IMR-90 (cell line): ENCODE results near the gene CUL4A. TPM values are rescaled to one million over a fixed set of nuclear protein-coding genes. Genes with fewer than 3 reads are reported as not detected.

ENCODE experiments used
- ATAC-seq: fragments of 200-7000 bp; cut with Tn5 transposase; 2 replicates; pipeline ENCODE4 v1.9.1; 2020; ENCODE audit warnings: low read depth, mild to moderate bottlenecking, moderate library complexity
- BruUV-seq: library from RNA; stranded (reverse); fragments of 400-500 nt; replicated peaks from 2 replicates; lab custom pipeline; 2021; lab: Mats Ljungman, UMichigan
- CTCF ChIA-PET: fragments of 300-600 bp; formaldehyde crosslinking; extraction: SDS; loops from one replicate; lab custom pipeline; 2021; ENCODE audit warnings: antibody characterized with exemption; lab: Yijun Ruan, JAX
- POLR2A ChIA-PET: fragments of 300-600 bp; sonication (Branson Sonifier 250); formaldehyde crosslinking; loops from one replicate; lab custom pipeline; 2022; ENCODE audit warnings: antibody characterized with exemption; ENCODE audit not compliant: unreplicated experiment; lab: Charles Lee
- DNase-seq: peaks from one replicate; pipeline ENCODE4 v3.0.0; 2013
- H2AFZ ChIP-seq: replicated peaks from 2 replicates; pipeline ENCODE3; 2013; ENCODE audit warnings: low read length, mild to moderate bottlenecking; ENCODE audit not compliant: poor library complexity
- H2AK5ac ChIP-seq: 2 replicates; pipeline ENCODE4 v1.6.1; 2013; ENCODE audit warnings: low read depth, low read length, inconsistent platforms
- H2AK9ac ChIP-seq: replicated peaks from 2 replicates; pipeline ENCODE3; 2013; ENCODE audit warnings: mild to moderate bottlenecking, low read depth, low read length, moderate library complexity; ENCODE audit not compliant: poor library complexity
- H2BK120ac ChIP-seq: 2 replicates; pipeline ENCODE4 v1.6.1; 2013; ENCODE audit warnings: low read depth, low read length, inconsistent platforms
- H2BK15ac ChIP-seq: 3 replicates; pipeline ENCODE4 v1.6.1; 2013; ENCODE audit warnings: low read depth, low read length, inconsistent platforms
- H2BK20ac ChIP-seq: 2 replicates; pipeline ENCODE4 v1.6.1; 2013; ENCODE audit warnings: low read depth, mild to moderate bottlenecking, inconsistent platforms, low read length, moderate library complexity
- H2BK5ac ChIP-seq: 2 replicates; pipeline ENCODE4 v1.6.1; 2013; ENCODE audit warnings: mild to moderate bottlenecking, low read depth, low read length, inconsistent platforms; ENCODE audit not compliant: poor library complexity, severe bottlenecking
- H3K14ac ChIP-seq: replicated peaks from 2 replicates; pipeline ENCODE4 v1.6.1; 2013; ENCODE audit warnings: low read depth, low read length, inconsistent platforms
- H3K18ac ChIP-seq: 2 replicates; pipeline ENCODE4 v1.6.1; 2013; ENCODE audit warnings: low read depth, low read length, control low read depth
- H3K23ac ChIP-seq: 2 replicates; pipeline ENCODE4 v1.6.1; 2013; ENCODE audit warnings: low read depth, low read length, inconsistent platforms
- H3K27ac ChIP-seq: 2 replicates; pipeline ENCODE4 v1.5.1; 2013; ENCODE audit warnings: mild to moderate bottlenecking, control low read depth, low read length; ENCODE audit not compliant: insufficient read depth
- H3K27me3 ChIP-seq: 2 replicates; pipeline ENCODE4 v1.6.1; 2013; ENCODE audit warnings: low read length; ENCODE audit not compliant: control insufficient read depth, insufficient read depth
- H3K36me3 ChIP-seq: 2 replicates; pipeline ENCODE4 v1.6.1; 2013; ENCODE audit warnings: low read length, mixed read lengths; ENCODE audit not compliant: control insufficient read depth, insufficient read depth
- H3K4ac ChIP-seq: 2 replicates; pipeline ENCODE4 v1.6.1; 2013; ENCODE audit warnings: low read depth, low read length, inconsistent platforms
- H3K4me1 ChIP-seq: 2 replicates; pipeline ENCODE4 v1.6.1; 2013; ENCODE audit warnings: low read length, mixed read lengths; ENCODE audit not compliant: control insufficient read depth, insufficient read depth
- H3K4me2 ChIP-seq: 2 replicates; pipeline ENCODE4 v1.6.1; 2013; ENCODE audit warnings: low read depth, mild to moderate bottlenecking, control low read depth, low read length, moderate library complexity
- H3K4me3 ChIP-seq: 2 replicates; pipeline ENCODE4 v1.5.1; 2013; ENCODE audit warnings: low read depth, mild to moderate bottlenecking, control low read depth, low read length, moderate library complexity; ENCODE audit not compliant: insufficient read depth
- H3K56ac ChIP-seq: 2 replicates; pipeline ENCODE4 v1.6.1; 2013; ENCODE audit warnings: low read length, inconsistent platforms; ENCODE audit not compliant: insufficient read depth; ENCODE audit errors: extremely low read depth
- H3K79me1 ChIP-seq, 2 experiments: 2 replicates each; pipeline ENCODE4 v1.6.1; 2013; ENCODE audit warnings: low read length in 2 of 2, inconsistent platforms in 1 of 2, low read depth in 1 of 2
- H3K9ac ChIP-seq: 2 replicates; pipeline ENCODE4 v1.6.1; 2013; ENCODE audit warnings: low read depth, low read length, control low read depth
- H3K9me1 ChIP-seq: 2 replicates; pipeline ENCODE4 v1.6.1; 2013; ENCODE audit warnings: low read length, inconsistent platforms; ENCODE audit not compliant: insufficient read depth
- H3K9me3 ChIP-seq: 2 replicates; pipeline ENCODE4 v1.6.1; 2013; ENCODE audit warnings: low read length; ENCODE audit not compliant: control insufficient read depth, insufficient read depth
- H4K20me1 ChIP-seq: 2 replicates; pipeline ENCODE4 v1.6.1; 2013; ENCODE audit warnings: low read length, inconsistent platforms; ENCODE audit not compliant: insufficient read depth
- H4K5ac ChIP-seq: 2 replicates; pipeline ENCODE4 v1.6.1; 2013; ENCODE audit warnings: mild to moderate bottlenecking, low read depth, low read length, control low read depth
- H4K8ac ChIP-seq, 2 experiments: 2 replicates each; pipeline ENCODE4 v1.6.1; 2013; ENCODE audit warnings: low read depth in 2 of 2, low read length in 2 of 2, control low read depth in 1 of 2, inconsistent platforms in 1 of 2
- H4K91ac ChIP-seq: 2 replicates; pipeline ENCODE4 v1.6.1; 2013; ENCODE audit warnings: low read depth, low read length, inconsistent platforms; ENCODE audit not compliant: insufficient read depth
- BHLHE40 ChIP-seq: fragments of 150-350 bp; IDR thresholded peaks from 2 replicates; pipeline ENCODE4 v1.6.1; 2016; ENCODE audit warnings: mild to moderate bottlenecking, low read depth, low read length
- CEBPB ChIP-seq: IDR thresholded peaks from 2 replicates; pipeline ENCODE4 v1.6.1; 2012; ENCODE audit warnings: low read depth, low read length, improper control_type of control experiment
- CHD1 ChIP-seq: IDR thresholded peaks from 2 replicates; pipeline ENCODE4 v1.6.1; 2012; ENCODE audit warnings: low read depth, low read length, improper control_type of control experiment
- CTCF ChIP-seq: conservative IDR thresholded peaks from 2 replicates; pipeline ENCODE4 v1.5.1; 2012; ENCODE audit warnings: mild to moderate bottlenecking, low read depth, low read length, improper control_type of control experiment
- ELK1 ChIP-seq: fragments of 150-350 bp; IDR thresholded peaks from 2 replicates; pipeline ENCODE4 v1.6.1; 2016; ENCODE audit warnings: low read depth, mild to moderate bottlenecking, low read length, moderate library complexity, borderline replicate concordance
- FOS ChIP-seq: fragments of 150-350 bp; IDR thresholded peaks from 2 replicates; pipeline ENCODE4 v1.6.1; 2016; ENCODE audit warnings: low read depth, low read length
- MXI1 ChIP-seq: IDR thresholded peaks from 2 replicates; pipeline ENCODE4 v1.6.1; 2012; ENCODE audit warnings: low read depth, mild to moderate bottlenecking, low read length, moderate library complexity, borderline replicate concordance
- POLR2A ChIP-seq: IDR thresholded peaks from 2 replicates; pipeline ENCODE4 v1.6.1; 2012; ENCODE audit warnings: mild to moderate bottlenecking, low read depth, low read length
- RAD21 ChIP-seq: IDR thresholded peaks from 2 replicates; pipeline ENCODE4 v1.6.1; 2012; ENCODE audit warnings: low read length, improper control_type of control experiment
- RCOR1 ChIP-seq: IDR thresholded peaks from 2 replicates; pipeline ENCODE4 v1.6.1; 2012; ENCODE audit warnings: mild to moderate bottlenecking, low read length, improper control_type of control experiment; ENCODE audit not compliant: insufficient replicate concordance
- SMC3 ChIP-seq: fragments of 150-350 bp; IDR thresholded peaks from 2 replicates; pipeline ENCODE4 v1.6.1; 2016; ENCODE audit warnings: low read depth, mild to moderate bottlenecking, antibody characterized with exemption, low read length, moderate library complexity
- WGBS, 2 experiments: methylation state at CpG; one replicate each; pipeline versions ENCODE4 v1.1.5 to v1.1.7; 2013; ENCODE audit warnings: missing lambda C conversion rate in 2 of 2; ENCODE audit not compliant: insufficient read length in 1 of 2; ENCODE audit errors: extremely low coverage in 2 of 2; 5-methylcytosine and 5-hydroxymethylcytosine counted together
- dilution Hi-C: fragments of 300-500 bp; cut with HindIII; formaldehyde crosslinking; loops from one replicate; pipeline ENCODE4 v1.14.3; 2018; ENCODE audit warnings: low sequenced_read_pairs; ENCODE audit not compliant: unreplicated experiment
- in situ Hi-C: fragments of 300-500 bp; cut with MboI; formaldehyde crosslinking; loops from 3 replicates; pipeline ENCODE4 v1.14.3; 2019; ENCODE audit warnings: low sequenced_read_pairs, inconsistent platforms, mixed read lengths
- intact Hi-C: fragments of 100-400 bp; cut with micrococcal nuclease; formaldehyde crosslinking; loops from 2 replicates; pipeline ENCODE4 v1.10.0; 2022
- polyA plus RNA-seq, 3 experiments: library from polyadenylated mRNA; depleted of rRNA; stranded (reverse); fragments of >200 nt; gene quantifications; 2 replicates each; pipeline ENCODE4 v1.2.3, GENCODE V29; 2012; ENCODE audit warnings: low replicate concordance in 1 of 3
- total RNA-seq: library from RNA; depleted of rRNA; stranded (reverse); fragments of >200 nt; gene quantifications from 2 replicates; pipeline ENCODE4 v1.2.3, GENCODE V29; 2012

CUL4A gene
- total and polyA plus RNA-seq, 2 of the 4 experiments (the other 2 are of a cell fraction), result 86.0 to 146 TPM

- Histone ChIP-seq H3K4me3 (no peak overlapping the region), H2BK15ac (no peak overlapping the region), H4K20me1 (peaks cover 95% of the 10 kb centered on the region), H4K5ac (no peak overlapping the region), H3K9ac (no peak overlapping the region), H3K4me2 (no peak overlapping the region), H2AFZ (no peak overlapping the region), H2BK5ac (no peak overlapping the region), H3K27me3 (no peaks in the 10 kb centered on the region), H3K9me1 (peaks cover 54% of the 10 kb centered on the region), H3K4ac (no peak overlapping the region), H3K18ac (no peak overlapping the region), H2BK20ac (no peak overlapping the region), H4K8ac (no peak overlapping the region), H2AK5ac (no peak overlapping the region), H2BK120ac (no peak overlapping the region; the same call in 1 of the 2 replicates), H3K9me3 (no peaks in the 10 kb centered on the region), H3K4me1 (peaks cover 29% of the 10 kb centered on the region), H2AK9ac (no peak overlapping the region), H3K27ac (no peak overlapping the region), H3K14ac (no peak overlapping the region), H4K91ac (no peak overlapping the region), H3K23ac (no peak overlapping the region), H3K56ac (no peak overlapping the region), H3K79me1 (peaks cover 24 to 81% of the 10 kb centered on the region in 2 experiments), H3K36me3 (peaks cover 38% of the 10 kb centered on the region)
- DNase-seq (no peak), ATAC-seq (no peak)
- TF ChIP-seq CTCF (no peak), CHD1 (no peak), RCOR1 (no peak), MXI1 (no peak), POLR2A (no peak), ELK1 (no peak), CEBPB (no peak), FOS (no peak), BHLHE40 (no peak), RAD21 (no peak), SMC3 (no peak)
- 100% methylated on average over 1 of the region's 3 CpGs; no CpG with 5 or more reads in 1 of the 2 experiments for WGBS, 2 experiments
- in situ Hi-C loops (no loop called here), dilution Hi-C loops (no loop called here), intact Hi-C loops (loop anchor here (5.0 kb wide), 1 partner anchor 181 kb away; no protein-coding TSS in a partner anchor)
- BruUV-seq, result no TSS peak
- ChIA-PET POLR2A (no interaction called here), CTCF (interaction anchor here (0.7 kb wide), 1 partner anchor 146 kb away, joined by 3 read pairs; no protein-coding TSS in a partner anchor)
Observed at GRCh38 chr13:113218586-113218985, 9.2 kb downstream of the CUL4A start.
